Natural killer cell (primary cell): ENCODE measurements around the gene RDH13. TPM values are rescaled to one million over a fixed set of nuclear protein-coding genes. Genes with fewer than 3 reads are reported as not detected.
"Not testable (repeated sequence)": the region's sequence is repeated elsewhere in the genome, so short reads cannot be mapped to it uniquely, and the experiment has no call there.

Source experiments
- ATAC-seq, 3 donors: fragments of 150-1000 bp in 2 of 3; fragments of 200-7000 bp in 1 of 3; cut with Tn5 transposase; 1 replicate in 1 of 3; 2 replicates in 2 of 3; pipeline ENCODE4 v1.10.0; 2021; ENCODE audit warnings: mild to moderate bottlenecking in 2 of 3, moderate library complexity in 2 of 3
- DNase-seq, 2 donors: peaks; one replicate each; pipeline versions ENCODE4 v3.0.0 to v3.0.0-alpha.2; 2013 to 2021; ENCODE audit warnings: mixed read lengths in 1 of 2
- H3K27ac ChIP-seq: one replicate; pipeline ENCODE4 v1.5.1; 2013; ENCODE audit warnings: mild to moderate bottlenecking, low read length
- H3K27me3 ChIP-seq: one replicate; pipeline ENCODE4 v1.6.1; 2013; ENCODE audit warnings: low read length; ENCODE audit not compliant: control insufficient read depth, insufficient read depth
- H3K36me3 ChIP-seq: one replicate; pipeline ENCODE4 v1.6.1; 2013; ENCODE audit warnings: low read length; ENCODE audit not compliant: control insufficient read depth, insufficient read depth
- H3K4me1 ChIP-seq: one replicate; pipeline ENCODE4 v1.6.1; 2013; ENCODE audit warnings: low read length; ENCODE audit not compliant: control insufficient read depth, insufficient read depth
- H3K4me3 ChIP-seq: one replicate; pipeline ENCODE4 v1.5.1; 2013; ENCODE audit warnings: low read length
- H3K9me3 ChIP-seq: one replicate; pipeline ENCODE4 v1.6.1; 2013; ENCODE audit warnings: low read length; ENCODE audit not compliant: control insufficient read depth, insufficient read depth
- H3K27ac Mint-ChIP-seq, 2 donors: one replicate each; pipeline ENCODE4 v1.8.0; 2022; ENCODE audit warnings: mild to moderate bottlenecking in 2 of 2, mixed read lengths in 2 of 2, moderate library complexity in 1 of 2
- H3K27me3 Mint-ChIP-seq, 2 donors: one replicate each; pipeline ENCODE4 v1.8.0; 2022; ENCODE audit warnings: low read depth in 2 of 2, mixed read lengths in 2 of 2
- H3K36me3 Mint-ChIP-seq: one replicate; pipeline ENCODE4 v1.8.0; 2022; ENCODE audit warnings: mixed read lengths
- H3K4me1 Mint-ChIP-seq, 2 donors: one replicate each; pipeline ENCODE4 v1.8.0; 2022; ENCODE audit warnings: mixed read lengths in 2 of 2
- H3K4me3 Mint-ChIP-seq: one replicate; pipeline ENCODE4 v1.8.0; 2022; ENCODE audit warnings: mild to moderate bottlenecking, moderate library complexity, mixed read lengths
- H3K9me3 Mint-ChIP-seq, 2 donors: one replicate each; pipeline ENCODE4 v1.8.0; 2022; ENCODE audit warnings: mixed read lengths in 2 of 2
- WGBS: methylation state at CpG from one replicate; pipeline ENCODE4 v1.1.7; 2013; ENCODE audit warnings: missing lambda C conversion rate; ENCODE audit not compliant: insufficient coverage; 5-methylcytosine and 5-hydroxymethylcytosine counted together
- intact Hi-C: fragments of 100-400 bp; cut with micrococcal nuclease; formaldehyde crosslinking; loops from one replicate; pipeline ENCODE4 v1.14.2; 2022
- total RNA-seq, 4 donors: library from RNA; stranded (reverse); fragments of 120-200 nt in 1 of 4; gene quantifications; one replicate each; pipeline versions ENCODE4 v1.2.3 to v1.2.4, GENCODE V29; 2013 to 2022
- TF ChIP-seq, protein P1 (sequence below): fragments of 200-600 bp; IDR thresholded peaks from one replicate; pipeline ENCODE4 v1.8.0; 2022; ENCODE audit warnings: antibody characterized with exemption

Gene RDH13
- total RNA-seq, 3 donors from 2014 or later (not counting 1 experiment from before 2014, with no cell fraction given) = 18.2 to 25.3 (median 19.3) TPM

DNA sequence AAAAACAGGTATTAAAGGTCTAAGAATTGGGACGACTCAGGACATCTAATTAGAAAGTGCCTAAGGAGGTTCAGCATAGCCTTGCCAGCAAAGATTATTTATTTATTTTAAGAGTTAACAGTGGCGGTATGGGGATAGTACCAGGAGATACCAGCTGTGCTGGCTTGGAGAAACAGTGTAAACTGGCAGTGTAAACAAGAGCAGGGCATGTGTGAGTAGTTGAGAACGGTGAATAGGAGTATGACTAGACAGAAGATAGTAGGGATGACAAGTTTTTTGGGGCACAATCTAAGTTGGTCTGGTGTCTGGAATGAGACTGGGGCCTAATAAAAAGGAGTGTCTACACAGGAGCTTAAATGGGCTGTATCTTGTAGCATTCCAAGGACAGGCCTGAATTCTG is 55.4 kb downstream of the RDH13 start:
- peaks cover 48 to 55% of the 10 kb centered on the region in 2 donors for H3K4me1 Mint-ChIP-seq
- not testable (repeated sequence) for H3K27me3 Mint-ChIP-seq, H3K36me3 Mint-ChIP-seq, H3K9me3 Mint-ChIP-seq, H3K27me3 ChIP-seq, DNase-seq, H3K27ac ChIP-seq, H3K36me3 ChIP-seq, ATAC-seq, H3K4me3 ChIP-seq
- intact Hi-C loops = loop anchor here (5.0 kb wide), 1 partner anchor 50 kb away; no protein-coding TSS in a partner anchor
- H3K9me3 ChIP-seq = peaks cover 16% of the 10 kb centered on the region
- H3K4me1 ChIP-seq = peaks cover 20% of the 10 kb centered on the region
- WGBS = 94% methylated on average over 3 of the region's 3 CpGs
- peak overlapping the region; percentile 84 for H3K4me3 Mint-ChIP-seq
- H3K27ac Mint-ChIP-seq = peak overlapping the region; percentile 75 to 83

DNA sequence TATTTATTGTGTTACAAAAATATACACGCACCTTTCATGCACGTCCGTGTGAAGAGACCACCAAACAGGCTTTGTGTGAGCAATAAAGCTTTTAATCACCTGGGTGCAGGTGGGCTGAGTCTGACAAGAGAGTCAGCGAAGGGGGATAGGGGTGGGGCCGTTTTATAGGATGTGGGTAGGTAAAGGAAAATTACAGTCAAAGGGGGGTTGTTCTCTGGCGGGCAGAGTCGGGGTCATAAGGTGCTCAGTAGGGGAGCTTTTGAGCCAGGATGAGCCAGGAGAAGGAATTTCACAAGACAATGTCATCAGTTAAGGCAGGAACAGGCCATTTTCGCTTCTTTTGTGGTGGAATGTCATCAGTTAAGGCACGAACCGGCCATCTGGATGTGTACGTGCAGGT is 56.2 kb downstream of the RDH13 start:
- Mint-ChIP-seq H3K4me3 (peak overlapping the region; percentile 84), H3K27ac (peak overlapping the region; percentile 75 to 83), H3K4me1 (peaks cover 46 to 50% of the 10 kb centered on the region in 2 donors)
- ATAC-seq, H3K9me3 Mint-ChIP-seq, H3K36me3 ChIP-seq, H3K36me3 Mint-ChIP-seq, DNase-seq, H3K27me3 Mint-ChIP-seq, H3K27me3 ChIP-seq: not testable (repeated sequence)
- peak overlapping the region; percentile 87 for H3K27ac ChIP-seq
- peak overlapping the region; percentile 58 for H3K4me3 ChIP-seq
- intact Hi-C loops = loop anchor here (5.0 kb wide), 1 partner anchor 51 kb away; no protein-coding TSS in a partner anchor
- peaks cover 16% of the 10 kb centered on the region for H3K9me3 ChIP-seq
- 92% methylated on average over 11 of the region's 11 CpGs for WGBS
- H3K4me1 ChIP-seq = peaks cover 20% of the 10 kb centered on the region

DNA sequence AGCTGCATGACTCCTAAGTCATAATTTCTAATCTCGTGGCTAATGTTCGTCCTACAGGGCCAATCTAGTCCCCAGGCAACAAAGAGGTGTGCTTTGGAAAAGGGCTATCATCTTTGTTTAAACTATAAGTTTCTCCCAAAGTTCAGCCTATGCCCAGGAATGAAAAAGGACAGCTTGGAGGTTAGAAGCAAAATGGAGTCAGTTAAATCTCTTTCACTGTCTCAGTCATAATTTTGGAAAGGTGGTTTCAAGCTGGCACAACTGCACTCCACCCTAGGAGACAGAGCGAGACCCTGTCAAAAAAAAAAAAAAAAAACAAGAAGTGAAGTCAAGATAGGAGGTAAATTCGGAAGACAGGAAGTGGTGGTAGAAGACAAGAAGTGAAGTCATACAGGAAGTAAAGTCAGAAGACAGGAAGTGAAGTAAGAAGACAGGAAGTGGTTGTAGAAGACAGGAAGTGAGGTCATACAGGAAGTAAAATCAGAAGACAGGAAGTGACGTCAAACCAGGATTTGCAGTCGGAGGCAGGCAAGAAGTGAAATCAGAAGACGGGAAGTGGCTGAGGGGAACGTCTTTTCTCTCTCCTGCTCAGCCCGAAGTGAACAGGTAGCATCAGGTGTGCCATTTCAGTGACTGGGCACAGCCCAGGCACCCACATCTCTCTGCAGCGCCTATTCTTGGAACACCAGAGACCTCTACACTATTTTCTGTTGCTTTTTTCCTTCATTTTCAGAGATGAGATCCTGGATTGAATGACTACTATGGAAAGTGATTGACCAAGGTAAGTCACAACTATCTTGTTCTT is 57.1 kb downstream of the RDH13 start:
- H3K9me3 ChIP-seq = peaks cover 16% of the 10 kb centered on the region
- ATAC-seq (peak; percentile 90 to 94 (median 93)), DNase-seq (peak; percentile 53 to 92)
- no peaks in the 10 kb centered on the region for H3K27me3 Mint-ChIP-seq
- TF ChIP-seq, protein P1, sequence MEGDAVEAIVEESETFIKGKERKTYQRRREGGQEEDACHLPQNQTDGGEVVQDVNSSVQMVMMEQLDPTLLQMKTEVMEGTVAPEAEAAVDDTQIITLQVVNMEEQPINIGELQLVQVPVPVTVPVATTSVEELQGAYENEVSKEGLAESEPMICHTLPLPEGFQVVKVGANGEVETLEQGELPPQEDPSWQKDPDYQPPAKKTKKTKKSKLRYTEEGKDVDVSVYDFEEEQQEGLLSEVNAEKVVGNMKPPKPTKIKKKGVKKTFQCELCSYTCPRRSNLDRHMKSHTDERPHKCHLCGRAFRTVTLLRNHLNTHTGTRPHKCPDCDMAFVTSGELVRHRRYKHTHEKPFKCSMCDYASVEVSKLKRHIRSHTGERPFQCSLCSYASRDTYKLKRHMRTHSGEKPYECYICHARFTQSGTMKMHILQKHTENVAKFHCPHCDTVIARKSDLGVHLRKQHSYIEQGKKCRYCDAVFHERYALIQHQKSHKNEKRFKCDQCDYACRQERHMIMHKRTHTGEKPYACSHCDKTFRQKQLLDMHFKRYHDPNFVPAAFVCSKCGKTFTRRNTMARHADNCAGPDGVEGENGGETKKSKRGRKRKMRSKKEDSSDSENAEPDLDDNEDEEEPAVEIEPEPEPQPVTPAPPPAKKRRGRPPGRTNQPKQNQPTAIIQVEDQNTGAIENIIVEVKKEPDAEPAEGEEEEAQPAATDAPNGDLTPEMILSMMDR = no peak
- peaks cover 2% of the 10 kb centered on the region for H3K36me3 ChIP-seq
- H3K4me3 ChIP-seq = peak overlapping the region; percentile 58
- WGBS = 45% methylated on average over 10 of the region's 10 CpGs
- H3K4me1 ChIP-seq = peaks cover 20% of the 10 kb centered on the region
- H3K27me3 ChIP-seq = no peaks in the 10 kb centered on the region
- H3K4me1 Mint-ChIP-seq = peaks cover 38 to 41% of the 10 kb centered on the region in 2 donors
- peak overlapping the region; percentile 79 for H3K4me3 Mint-ChIP-seq
- intact Hi-C loops = loop anchor here (5.0 kb wide), 1 partner anchor 51 kb away; no protein-coding TSS in a partner anchor
- peaks cover 3 to 4% of the 10 kb centered on the region in 2 donors for H3K9me3 Mint-ChIP-seq
- peak overlapping the region; percentile 87 for H3K27ac ChIP-seq
- H3K27ac Mint-ChIP-seq = peak overlapping the region; percentile 75 to 83
- peaks cover 3% of the 10 kb centered on the region for H3K36me3 Mint-ChIP-seq

DNA sequence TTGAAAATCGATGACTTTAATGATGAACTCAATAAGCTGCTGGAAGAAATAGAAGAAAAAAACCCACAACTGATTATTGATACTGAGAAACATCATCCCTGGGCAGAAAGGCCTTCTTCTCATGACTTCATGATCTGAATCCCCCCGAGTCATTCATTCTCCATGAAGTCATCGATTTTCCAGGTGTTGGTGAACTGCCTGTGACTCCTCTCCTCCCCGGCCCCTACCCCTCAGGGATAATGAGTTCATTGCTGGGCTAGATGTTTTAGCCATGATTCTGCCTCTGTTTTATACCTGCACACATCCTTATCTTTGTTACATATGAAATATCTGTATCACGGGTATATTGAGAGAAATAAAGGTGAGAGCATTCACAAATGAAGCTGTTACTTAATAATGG is 62.2 kb downstream of the RDH13 start:
- Mint-ChIP-seq H3K27ac (no peak overlapping the region), H3K36me3 (peaks cover 7% of the 10 kb centered on the region), H3K4me1 (peaks cover 1 to 3% of the 10 kb centered on the region in 2 donors), H3K9me3 (peaks cover 0 to under 1% of the 10 kb centered on the region in 2 donors), H3K27me3 (no peaks in the 10 kb centered on the region), H3K4me3 (no peak overlapping the region)
- 81% methylated on average over 4 of the region's 5 CpGs for WGBS
- DNase-seq (no peak), ATAC-seq (no peak)
- Histone ChIP-seq H3K4me1 (peaks cover 8% of the 10 kb centered on the region), H3K9me3 (peaks cover 11% of the 10 kb centered on the region), H3K4me3 (no peak overlapping the region), H3K36me3 (peaks cover 11% of the 10 kb centered on the region), H3K27ac (no peak overlapping the region), H3K27me3 (no peaks in the 10 kb centered on the region)
- TF ChIP-seq, protein P1 = no peak
- intact Hi-C loops = no loop called here

DNA sequence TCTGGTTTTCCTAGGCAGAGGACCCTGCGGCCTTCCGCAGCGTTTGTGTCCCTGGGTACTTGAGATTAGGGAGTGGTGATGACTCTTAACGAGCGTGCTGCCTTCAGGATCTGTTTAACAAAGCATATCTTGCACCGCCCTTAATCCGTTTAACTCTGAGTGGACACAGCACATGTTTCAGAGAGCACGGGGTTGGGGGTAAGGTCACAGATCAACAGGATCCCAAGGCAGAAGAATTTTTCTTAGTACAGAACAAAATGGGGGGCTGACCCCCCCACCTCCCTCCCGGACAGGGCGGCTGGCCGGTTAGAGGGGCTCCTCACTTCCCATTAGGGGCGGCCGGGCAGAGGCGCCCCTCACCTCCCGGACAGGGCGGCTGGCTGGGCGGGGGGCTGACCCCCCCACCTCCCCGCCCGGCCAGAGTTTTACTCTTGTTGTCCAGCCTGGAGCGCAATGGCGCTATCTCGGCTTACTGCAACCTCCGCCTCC is 64.2 kb downstream of the RDH13 start:
- peaks cover 14% of the 10 kb centered on the region for H3K36me3 Mint-ChIP-seq
- H3K9me3 ChIP-seq, H3K4me3 ChIP-seq, H3K27ac ChIP-seq, H3K9me3 Mint-ChIP-seq, ATAC-seq, H3K4me3 Mint-ChIP-seq, intact Hi-C loops, H3K27ac Mint-ChIP-seq, DNase-seq, H3K27me3 Mint-ChIP-seq, H3K4me1 Mint-ChIP-seq, H3K4me1 ChIP-seq, H3K27me3 ChIP-seq: not testable (repeated sequence)
- WGBS = 90% methylated on average over 21 of the region's 23 CpGs
- H3K36me3 ChIP-seq = peaks cover 11% of the 10 kb centered on the region
